Measurements from ENCODE around the gene ZNF888. TPM values are rescaled to one million over a fixed set of nuclear protein-coding genes. Genes with fewer than 3 reads are reported as not detected.
"Not testable (repeated sequence)": the region's sequence is repeated elsewhere in the genome, so short reads cannot be mapped to it uniquely, and the experiment has no call there.

Gene ZNF888
- total RNA-seq, 1 experiment from 2014 or later: 3.0 TPM

DNA sequence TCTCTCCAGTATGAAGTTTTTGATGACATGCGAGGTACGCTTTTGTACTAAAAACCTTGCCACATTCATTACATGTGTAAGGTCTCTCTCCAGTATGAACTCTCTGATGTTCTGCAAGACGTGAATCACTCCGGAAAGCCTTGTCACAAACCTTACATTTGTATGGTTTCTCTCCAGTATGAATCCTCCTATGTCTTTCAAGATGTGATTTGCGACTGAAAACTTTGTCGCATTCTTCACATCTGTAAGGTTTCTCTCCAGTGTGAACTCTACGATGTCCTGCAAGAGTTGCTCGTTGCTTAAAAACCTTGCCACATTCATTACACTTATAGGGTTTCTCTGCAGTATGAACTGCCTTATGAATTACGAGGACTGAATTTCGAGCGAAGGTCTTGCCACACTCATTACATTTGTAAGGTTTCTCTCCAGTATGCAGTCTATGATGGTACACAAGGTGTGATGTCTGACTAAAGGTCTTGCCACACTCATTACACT is 42.3 kb downstream of the ZNF888 start:
- no peak for DNase-seq (ENCODE audit: low read depth)

DNA sequence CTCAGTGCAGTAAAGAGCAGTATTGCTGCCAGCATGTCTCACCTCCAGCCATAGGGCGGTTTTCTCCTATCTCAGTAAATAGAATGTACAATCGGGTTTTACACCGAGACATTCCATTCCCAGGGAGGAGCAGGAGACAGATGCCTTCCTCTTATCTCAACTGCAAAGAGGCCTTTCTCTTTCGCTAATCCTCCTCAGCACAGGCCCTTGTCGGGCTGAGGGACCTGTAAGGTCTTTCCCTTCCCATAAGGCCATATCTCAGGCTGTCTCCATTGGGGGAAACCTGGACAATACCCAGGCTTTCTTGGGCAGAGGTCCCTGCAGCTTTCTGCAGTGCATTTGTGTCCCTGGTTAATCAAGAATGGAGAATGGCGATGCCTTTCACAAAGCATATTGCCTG is 50.2 kb downstream of the ZNF888 start:
- DNase-seq (ENCODE audit: low read depth): not testable (repeated sequence)

- DNase-seq (ENCODE audit: low read depth): no peak
These were observed 51.8 kb downstream of the ZNF888 start for GRCh38 chr19:52871466-52871865.

- DNase-seq (ENCODE audit: low read depth): not testable (repeated sequence)
These were observed 55.2 kb downstream of the ZNF888 start for GRCh38 chr19:52868031-52868430.

- DNase-seq (ENCODE audit: low read depth): peak; percentile 75
These were observed 65.6 kb downstream of the ZNF888 start, which contains the start of gene ZNF468 for GRCh38 chr19:52857378-52858191. ZNF468 (minus strand) TSS chr19:52857619; CDS start chr19:52854272, 3,347 bp downstream.

DNA sequence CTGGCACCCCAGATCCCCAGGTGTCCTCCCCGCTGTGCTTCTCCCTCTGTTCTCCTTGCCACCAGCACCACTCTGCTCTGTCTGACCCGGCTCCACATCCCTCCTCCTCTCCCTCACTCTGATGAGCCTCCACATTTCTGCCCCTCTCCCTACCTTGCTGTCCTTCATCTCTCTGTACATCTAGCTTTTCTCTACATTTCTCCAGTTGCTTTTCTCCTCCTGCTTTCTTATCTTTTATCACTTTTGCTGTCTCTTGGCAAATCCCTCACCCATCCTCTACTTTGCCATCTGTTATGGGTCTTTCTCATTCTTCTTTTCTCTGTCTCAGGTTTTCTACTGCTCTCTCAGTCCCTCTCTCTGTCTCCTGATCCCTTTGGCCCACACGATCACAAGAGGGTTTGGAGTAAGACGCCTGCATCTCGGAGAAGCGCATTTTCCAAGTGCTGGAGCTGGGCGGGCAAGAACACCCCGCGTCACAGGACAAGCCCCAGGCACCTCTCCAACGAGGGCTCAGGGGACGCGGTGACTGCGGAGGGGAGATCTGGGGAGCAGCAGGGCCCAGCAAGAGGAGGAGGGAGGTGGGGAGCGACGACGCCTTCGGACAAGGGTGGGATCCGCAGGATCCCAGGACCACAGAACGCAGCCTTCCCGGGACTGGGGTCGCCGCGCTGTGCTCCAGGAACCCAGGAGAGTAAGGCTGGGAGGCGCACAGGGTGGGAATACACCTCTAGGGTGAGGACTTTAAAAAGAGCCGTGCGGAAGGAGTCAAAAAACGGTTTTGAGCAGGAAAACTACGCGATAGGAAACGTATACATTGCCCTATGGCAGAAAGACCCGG is 66.5 kb downstream of the ZNF888 start:
- peak; percentile 6 for DNase-seq (ENCODE audit: low read depth)

Other genes with a start within 250 kb of the ZNF888 start
- gene ZNF611, start 188.4 kb downstream of the ZNF888 start, total RNA-seq (2014; rRNA removed; shearing (Covaris generic)): 12.5 and 15.0 TPM in 2 replicates
- 0.63 and 5.7 TPM in 2 replicates for gene ZNF600, start 136.6 kb downstream of the ZNF888 start, total RNA-seq (2014; rRNA removed; shearing (Covaris generic))
- gene ZNF28, start 101.8 kb downstream of the ZNF888 start, total RNA-seq (2014; rRNA removed; shearing (Covaris generic)): 21.8 and 24.6 TPM in 2 replicates
- gene ZNF468, start 65.8 kb downstream of the ZNF888 start, total RNA-seq (2014; rRNA removed; shearing (Covaris generic)): 22.6 and 24.5 TPM in 2 replicates
- gene ZNF320, start 25.8 kb downstream of the ZNF888 start, total RNA-seq (2014; rRNA removed; shearing (Covaris generic)): 7.6 and 10.5 TPM in 2 replicates
- gene ZNF816, start 39.5 kb upstream of the ZNF888 start, total RNA-seq (2014; rRNA removed; shearing (Covaris generic)): 6.3 and 15.1 TPM in 2 replicates
- gene ERVV-1, start 90.5 kb upstream of the ZNF888 start, total RNA-seq (2014; rRNA removed; shearing (Covaris generic)): not detected in 2 replicates
- gene ERVV-2, start 121.3 kb upstream of the ZNF888 start, total RNA-seq (2014; rRNA removed; shearing (Covaris generic)): not detected in 2 replicates
- 7.6 and 12.9 TPM in 2 replicates for gene ZNF160, start 180.0 kb upstream of the ZNF888 start, total RNA-seq (2014; rRNA removed; shearing (Covaris generic))
- 8.7 and 11.5 TPM in 2 replicates for gene ZNF415, start 209.5 kb upstream of the ZNF888 start, total RNA-seq (2014; rRNA removed; shearing (Covaris generic))
- gene ZNF347, start 235.6 kb upstream of the ZNF888 start, total RNA-seq (2014; rRNA removed; shearing (Covaris generic)): 7.1 and 10.5 TPM in 2 replicates

Data from Daoy (cell line).